PC-3 (cell line): ENCODE measurements around the gene KANSL1L. TPM values are rescaled to one million over a fixed set of nuclear protein-coding genes. Genes with fewer than 3 reads are reported as not detected.

ENCODE experiments used
- ATAC-seq: fragments of 200-7000 bp; cut with Tn5 transposase; 2 replicates; pipeline ENCODE4 v1.9.1; 2020; ENCODE audit warnings: mild to moderate bottlenecking, moderate library complexity
- BruUV-seq: library from RNA; stranded (reverse); fragments of 400-500 nt; replicated peaks from 2 replicates; lab custom pipeline; 2021; lab: Mats Ljungman, UMichigan
- CTCF ChIA-PET: fragments of 300-600 bp; sonication (Branson Sonifier 250); formaldehyde crosslinking; loops from one replicate; lab custom pipeline; 2022; ENCODE audit warnings: antibody characterized with exemption; lab: Charles Lee
- POLR2A ChIA-PET: fragments of 300-600 bp; sonication (Branson Sonifier 250); formaldehyde crosslinking; loops from one replicate; lab custom pipeline; 2022; ENCODE audit warnings: antibody characterized with exemption; ENCODE audit not compliant: unreplicated experiment; lab: Charles Lee
- DNase-seq: peaks from one replicate; pipeline ENCODE4 v3.0.0-alpha.2; 2015
- H2AFZ ChIP-seq: fragments of 300-600 bp; sonication (generic); 2 replicates; pipeline ENCODE4 v1.6.0; 2016; ENCODE audit warnings: antibody characterized with exemption, low read length
- H3F3A ChIP-seq: fragments of 300-600 bp; sonication (generic); one replicate; pipeline ENCODE4 v1.6.0; 2017; ENCODE audit warnings: antibody characterized with exemption, low read length, control low read depth, mild to moderate bottlenecking; ENCODE audit not compliant: unreplicated experiment
- H3K27ac ChIP-seq: fragments of 300-600 bp; sonication (generic); 2 replicates; pipeline ENCODE4 v1.5.1; 2016; ENCODE audit warnings: mild to moderate bottlenecking, low read length
- H3K27me3 ChIP-seq: fragments of 300-600 bp; sonication (generic); 2 replicates; pipeline ENCODE4 v1.6.1; 2016; ENCODE audit warnings: low read length, mixed read lengths
- H3K36me3 ChIP-seq: fragments of 300-600 bp; sonication (generic); 2 replicates; pipeline ENCODE4 v1.6.1; 2016; ENCODE audit warnings: low read depth, mixed run types, low read length, mixed read lengths
- H3K4me1 ChIP-seq: fragments of 300-600 bp; sonication (generic); 2 replicates; pipeline ENCODE4 v1.5.1; 2016; ENCODE audit warnings: low read length; ENCODE audit not compliant: insufficient read depth
- H3K4me2 ChIP-seq: fragments of 300-600 bp; sonication (generic); 2 replicates; pipeline ENCODE4 v1.6.0; 2016; ENCODE audit warnings: low read length
- H3K4me3 ChIP-seq: fragments of 300-600 bp; sonication (generic); 2 replicates; pipeline ENCODE4 v1.5.1; 2016; ENCODE audit warnings: mild to moderate bottlenecking, low read length, mixed read lengths
- H3K79me2 ChIP-seq: fragments of 300-600 bp; sonication (generic); 2 replicates; pipeline ENCODE4 v1.6.1; 2017; ENCODE audit warnings: low read length, mixed read lengths
- H3K9ac ChIP-seq: fragments of 300-600 bp; sonication (generic); 2 replicates; pipeline ENCODE4 v1.6.0; 2016; ENCODE audit warnings: mild to moderate bottlenecking, low read length
- H3K9me2 ChIP-seq: fragments of 300-600 bp; sonication (generic); replicated peaks from 2 replicates; pipeline ENCODE4 v1.6.1; 2016; ENCODE audit warnings: mixed run types, low read length, mixed read lengths
- H3K9me3 ChIP-seq: fragments of 300-600 bp; sonication (generic); 2 replicates; pipeline ENCODE4 v1.6.1; 2016; ENCODE audit warnings: low read length, mixed read lengths
- H4K20me1 ChIP-seq: fragments of 300-600 bp; sonication (generic); 2 replicates; pipeline ENCODE4 v1.6.1; 2016; ENCODE audit warnings: low read length, mixed read lengths
- EZH2 ChIP-seq: fragments of 300-600 bp; sonication (generic); IDR thresholded peaks from one replicate; pipeline ENCODE4 v1.6.1; 2017; ENCODE audit warnings: antibody characterized with exemption, mild to moderate bottlenecking, low read length; ENCODE audit not compliant: unreplicated experiment
- EZH2phosphoT487 ChIP-seq: fragments of 300-600 bp; sonication (generic); IDR thresholded peaks from 2 replicates; pipeline ENCODE4 v1.6.1; 2018; ENCODE audit warnings: mild to moderate bottlenecking, antibody characterized with exemption, low read length, borderline replicate concordance
- intact Hi-C: fragments of 100-400 bp; cut with micrococcal nuclease; formaldehyde crosslinking; loops from 2 replicates; pipeline ENCODE4 v1.9.0; 2023
- total RNA-seq: library from RNA; depleted of rRNA; stranded (reverse); fragments of >200 nt; gene quantifications from 2 replicates; pipeline ENCODE4 v1.2.3, GENCODE V29; 2014
- TF ChIP-seq, protein P1 (sequence below): fragments of 300-600 bp; sonication (generic); conservative IDR thresholded peaks from 2 replicates; pipeline ENCODE4 v1.5.1; 2017; ENCODE audit warnings: antibody characterized with exemption, low read depth, mild to moderate bottlenecking, low read length

KANSL1L gene
- total RNA-seq, 1 experiment from 2014 or later, result 2.3 TPM

DNA sequence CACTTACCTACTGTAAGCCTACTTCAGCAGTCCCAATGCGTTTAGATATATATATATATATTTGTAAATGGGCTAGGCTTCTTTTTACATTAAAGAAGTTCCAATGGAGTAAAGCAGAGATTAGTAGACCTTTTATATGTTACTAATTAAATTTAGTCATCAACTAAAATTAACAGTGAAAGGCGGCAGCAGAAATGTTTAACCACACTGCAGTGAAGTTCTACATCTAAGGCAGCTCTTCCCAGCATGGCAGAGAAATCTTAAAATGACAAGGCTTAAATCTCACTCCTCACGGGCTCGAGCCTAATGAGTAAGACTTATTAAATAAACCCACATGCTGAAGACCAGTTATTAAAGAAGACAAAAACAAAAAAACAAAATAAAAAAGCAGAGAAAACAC lies 19.1 kb upstream of the KANSL1L start:
- Histone ChIP-seq H3K9ac (no peak overlapping the region), H2AFZ (no peak overlapping the region), H3K9me3 (no peaks in the 10 kb centered on the region), H4K20me1 (no peaks in the 10 kb centered on the region), H3K27me3 (peaks cover 14% of the 10 kb centered on the region), H3F3A (no peaks in the 10 kb centered on the region), H3K4me2 (no peak overlapping the region), H3K4me3 (no peak overlapping the region), H3K9me2 (no peaks in the 10 kb centered on the region), H3K36me3 (no peaks in the 10 kb centered on the region), H3K79me2 (no peaks in the 10 kb centered on the region), H3K27ac (no peak overlapping the region), H3K4me1 (no peaks in the 10 kb centered on the region)
- POLR2A ChIA-PET, result no interaction called here
- TF ChIP-seq, protein P1, sequence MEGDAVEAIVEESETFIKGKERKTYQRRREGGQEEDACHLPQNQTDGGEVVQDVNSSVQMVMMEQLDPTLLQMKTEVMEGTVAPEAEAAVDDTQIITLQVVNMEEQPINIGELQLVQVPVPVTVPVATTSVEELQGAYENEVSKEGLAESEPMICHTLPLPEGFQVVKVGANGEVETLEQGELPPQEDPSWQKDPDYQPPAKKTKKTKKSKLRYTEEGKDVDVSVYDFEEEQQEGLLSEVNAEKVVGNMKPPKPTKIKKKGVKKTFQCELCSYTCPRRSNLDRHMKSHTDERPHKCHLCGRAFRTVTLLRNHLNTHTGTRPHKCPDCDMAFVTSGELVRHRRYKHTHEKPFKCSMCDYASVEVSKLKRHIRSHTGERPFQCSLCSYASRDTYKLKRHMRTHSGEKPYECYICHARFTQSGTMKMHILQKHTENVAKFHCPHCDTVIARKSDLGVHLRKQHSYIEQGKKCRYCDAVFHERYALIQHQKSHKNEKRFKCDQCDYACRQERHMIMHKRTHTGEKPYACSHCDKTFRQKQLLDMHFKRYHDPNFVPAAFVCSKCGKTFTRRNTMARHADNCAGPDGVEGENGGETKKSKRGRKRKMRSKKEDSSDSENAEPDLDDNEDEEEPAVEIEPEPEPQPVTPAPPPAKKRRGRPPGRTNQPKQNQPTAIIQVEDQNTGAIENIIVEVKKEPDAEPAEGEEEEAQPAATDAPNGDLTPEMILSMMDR, result no peak
- no peak for TF ChIP-seq EZH2
- TF ChIP-seq EZH2phosphoT487, result no peak
- ATAC-seq, result no peak
- BruUV-seq, result no TSS peak
- intact Hi-C loops, result loop anchor here (10.0 kb wide), 3 partner anchors 616 to 1786 kb away; partner anchors contain the start of gene PTH2R
- CTCF ChIA-PET, result no interaction called here
- no peak for DNase-seq

DNA sequence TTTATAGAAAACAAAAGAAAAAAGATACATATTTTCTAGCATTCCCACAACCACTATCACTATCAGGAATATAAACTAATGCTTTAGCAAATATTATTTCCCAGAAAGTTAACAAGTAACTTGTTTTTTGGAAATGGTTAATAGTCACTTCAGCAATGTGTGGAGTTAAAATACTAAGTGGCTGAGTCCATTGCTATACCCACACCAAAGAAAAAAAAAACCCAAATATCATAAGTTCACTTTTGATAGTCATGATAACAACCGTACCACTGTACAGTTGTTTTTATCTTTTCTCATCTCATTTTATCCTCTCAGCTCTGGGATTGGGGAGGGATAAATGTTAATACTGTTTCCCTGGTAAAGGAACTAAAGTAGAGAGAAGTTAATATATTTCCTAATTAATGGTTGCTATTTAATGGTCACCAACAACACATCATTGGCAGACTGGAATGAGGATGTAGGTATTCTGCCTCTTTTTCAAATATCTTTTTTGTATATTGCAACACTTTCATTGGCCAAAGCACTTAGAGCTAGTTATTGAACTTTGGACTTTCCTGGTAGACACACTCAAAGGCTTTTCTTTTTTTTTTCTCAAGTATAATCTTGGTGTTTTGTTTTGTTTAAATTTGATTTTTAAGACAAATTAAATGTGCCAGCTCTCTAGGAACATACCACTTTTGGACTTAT lies 18.4 kb upstream of the KANSL1L start:
- TF ChIP-seq, protein P1, result no peak
- TF ChIP-seq EZH2phosphoT487, result no peak
- TF ChIP-seq EZH2, result no peak

DNA sequence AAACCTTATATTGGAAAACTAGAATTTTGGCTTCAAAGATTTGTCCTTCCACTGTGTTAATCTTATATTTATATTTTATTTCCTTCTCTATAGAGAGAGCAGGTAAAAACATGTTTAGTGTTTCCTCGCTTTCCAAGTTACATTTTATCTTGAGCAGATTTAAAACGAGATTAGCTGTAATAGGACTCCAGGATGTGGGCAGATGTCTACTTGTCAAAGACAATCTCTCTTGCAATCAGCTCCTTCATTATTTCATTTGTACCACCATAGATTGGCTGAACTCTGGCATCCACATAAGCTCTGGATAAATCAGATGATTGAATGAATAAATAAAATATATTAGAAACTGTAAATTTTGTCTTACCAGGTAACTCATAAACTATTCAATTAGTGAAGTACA lies 17.5 kb upstream of the KANSL1L start:
- H4K20me1 ChIP-seq, result no peaks in the 10 kb centered on the region
- ChIA-PET CTCF (interaction anchor here (1.0 kb wide), 2 partner anchors 7 to 116 kb away, joined by 3 read pairs; no protein-coding TSS in a partner anchor), POLR2A (no interaction called here)
- no peak overlapping the region for H3K4me3 ChIP-seq
- H3K27me3 ChIP-seq, result peaks cover 14% of the 10 kb centered on the region
- H3K9me2 ChIP-seq, result no peaks in the 10 kb centered on the region
- no peaks in the 10 kb centered on the region for H3K36me3 ChIP-seq
- ATAC-seq (no peak), DNase-seq (no peak)
- no peak overlapping the region for H2AFZ ChIP-seq
- no peaks in the 10 kb centered on the region for H3K4me1 ChIP-seq
- no peak overlapping the region for H3K4me2 ChIP-seq
- H3K9ac ChIP-seq, result no peak overlapping the region
- H3F3A ChIP-seq, result no peaks in the 10 kb centered on the region
- intact Hi-C loops, result no loop called here
- no peaks in the 10 kb centered on the region for H3K9me3 ChIP-seq
- H3K79me2 ChIP-seq, result no peaks in the 10 kb centered on the region
- H3K27ac ChIP-seq, result no peak overlapping the region
- no TSS peak for BruUV-seq
- TF ChIP-seq, protein P1, result no peak
- no peak for TF ChIP-seq EZH2phosphoT487
- TF ChIP-seq EZH2, result no peak

More for the DNA sequence above, 18.4 kb upstream of the KANSL1L start:
- no TSS peak for BruUV-seq
- Histone ChIP-seq H3K27ac (no peak overlapping the region), H3K9ac (no peak overlapping the region), H3K4me2 (no peak overlapping the region), H3K9me2 (no peaks in the 10 kb centered on the region), H3K36me3 (no peaks in the 10 kb centered on the region), H3K4me1 (no peaks in the 10 kb centered on the region), H3F3A (no peaks in the 10 kb centered on the region), H3K79me2 (no peaks in the 10 kb centered on the region), H4K20me1 (no peaks in the 10 kb centered on the region), H3K27me3 (peaks cover 14% of the 10 kb centered on the region), H2AFZ (no peak overlapping the region), H3K9me3 (no peaks in the 10 kb centered on the region), H3K4me3 (no peak overlapping the region)
- POLR2A ChIA-PET, result no interaction called here
- intact Hi-C loops, result loop anchor here (10.0 kb wide), 3 partner anchors 615 to 1785 kb away; partner anchors contain the start of gene PTH2R
- CTCF ChIA-PET, result no interaction called here
- DNase-seq (no peak), ATAC-seq (no peak)
